Natural killer cell (primary cell): ENCODE data around the gene LAIR2. TPM values are rescaled to one million over a fixed set of nuclear protein-coding genes. Genes with fewer than 3 reads are reported as not detected.

Experiments used
- ATAC-seq, 3 donors: fragments of 150-1000 bp in 2 of 3; fragments of 200-7000 bp in 1 of 3; cut with Tn5 transposase; 1 replicate in 1 of 3; 2 replicates in 2 of 3; pipeline ENCODE4 v1.10.0; 2021; ENCODE audit warnings: mild to moderate bottlenecking in 2 of 3, moderate library complexity in 2 of 3
- DNase-seq, 2 donors: peaks; one replicate each; pipeline versions ENCODE4 v3.0.0 to v3.0.0-alpha.2; 2013 to 2021; ENCODE audit warnings: mixed read lengths in 1 of 2
- H3K27ac ChIP-seq: one replicate; pipeline ENCODE4 v1.5.1; 2013; ENCODE audit warnings: mild to moderate bottlenecking, low read length
- H3K27me3 ChIP-seq: one replicate; pipeline ENCODE4 v1.6.1; 2013; ENCODE audit warnings: low read length; ENCODE audit not compliant: control insufficient read depth, insufficient read depth
- H3K36me3 ChIP-seq: one replicate; pipeline ENCODE4 v1.6.1; 2013; ENCODE audit warnings: low read length; ENCODE audit not compliant: control insufficient read depth, insufficient read depth
- H3K4me1 ChIP-seq: one replicate; pipeline ENCODE4 v1.6.1; 2013; ENCODE audit warnings: low read length; ENCODE audit not compliant: control insufficient read depth, insufficient read depth
- H3K4me3 ChIP-seq: one replicate; pipeline ENCODE4 v1.5.1; 2013; ENCODE audit warnings: low read length
- H3K9me3 ChIP-seq: one replicate; pipeline ENCODE4 v1.6.1; 2013; ENCODE audit warnings: low read length; ENCODE audit not compliant: control insufficient read depth, insufficient read depth
- H3K27ac Mint-ChIP-seq, 2 donors: one replicate each; pipeline ENCODE4 v1.8.0; 2022; ENCODE audit warnings: mild to moderate bottlenecking in 2 of 2, mixed read lengths in 2 of 2, moderate library complexity in 1 of 2
- H3K27me3 Mint-ChIP-seq, 2 donors: one replicate each; pipeline ENCODE4 v1.8.0; 2022; ENCODE audit warnings: low read depth in 2 of 2, mixed read lengths in 2 of 2
- H3K36me3 Mint-ChIP-seq: one replicate; pipeline ENCODE4 v1.8.0; 2022; ENCODE audit warnings: mixed read lengths
- H3K4me1 Mint-ChIP-seq, 2 donors: one replicate each; pipeline ENCODE4 v1.8.0; 2022; ENCODE audit warnings: mixed read lengths in 2 of 2
- H3K4me3 Mint-ChIP-seq: one replicate; pipeline ENCODE4 v1.8.0; 2022; ENCODE audit warnings: mild to moderate bottlenecking, moderate library complexity, mixed read lengths
- H3K9me3 Mint-ChIP-seq, 2 donors: one replicate each; pipeline ENCODE4 v1.8.0; 2022; ENCODE audit warnings: mixed read lengths in 2 of 2
- WGBS: methylation state at CpG from one replicate; pipeline ENCODE4 v1.1.7; 2013; ENCODE audit warnings: missing lambda C conversion rate; ENCODE audit not compliant: insufficient coverage; 5-methylcytosine and 5-hydroxymethylcytosine counted together
- intact Hi-C: fragments of 100-400 bp; cut with micrococcal nuclease; formaldehyde crosslinking; loops from one replicate; pipeline ENCODE4 v1.14.2; 2022
- total RNA-seq, 4 donors: library from RNA; stranded (reverse); fragments of 120-200 nt in 1 of 4; gene quantifications; one replicate each; pipeline versions ENCODE4 v1.2.3 to v1.2.4, GENCODE V29; 2013 to 2022
- TF ChIP-seq, protein P1 (sequence below): fragments of 200-600 bp; IDR thresholded peaks from one replicate; pipeline ENCODE4 v1.8.0; 2022; ENCODE audit warnings: antibody characterized with exemption

Gene LAIR2
- total RNA-seq, 3 donors from 2014 or later (not counting 1 experiment from before 2014, with no cell fraction given), result 44.1 to 67.7 (median 53.3) TPM

DNA sequence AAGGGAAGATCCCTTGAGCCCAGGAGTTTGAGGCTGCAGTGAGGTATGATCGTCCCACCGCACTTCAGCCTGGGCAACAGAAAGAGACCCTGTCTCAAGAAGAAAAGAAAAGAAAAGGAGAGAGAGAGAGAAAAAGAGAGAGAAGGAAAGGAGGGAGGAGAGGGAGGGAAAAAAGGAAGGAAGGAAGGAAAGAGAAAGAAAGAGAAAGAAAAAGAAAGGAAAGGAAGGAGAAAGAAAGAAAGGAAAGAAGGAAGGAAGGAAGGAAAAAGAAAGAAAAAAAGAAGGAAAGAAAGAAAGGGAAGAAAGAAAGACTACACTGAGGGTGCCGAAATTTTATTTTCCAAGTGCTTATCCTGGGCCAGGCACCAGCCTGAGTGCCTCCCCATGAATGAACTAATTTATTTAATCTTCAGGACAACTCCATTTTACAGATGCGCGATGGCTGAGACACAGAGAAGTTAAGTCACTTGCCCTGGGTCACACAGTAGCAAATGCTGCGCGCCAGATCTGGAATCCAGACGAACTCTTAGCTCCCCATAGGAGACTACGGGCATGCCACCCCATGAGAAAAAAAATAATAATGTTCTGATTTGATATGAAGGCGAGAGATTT is 32.2 kb upstream of the LAIR2 start:
- H3K9me3 ChIP-seq, result no peaks in the 10 kb centered on the region
- intact Hi-C loops, result loop anchor here (10.0 kb wide), 1 partner anchor 364 kb away; the partner anchor contains the start of gene KIR2DS4
- DNase-seq, result no peak
- no peak overlapping the region for H3K4me3 Mint-ChIP-seq
- WGBS, result 81% methylated on average over 10 of the region's 10 CpGs
- no peaks in the 10 kb centered on the region for H3K36me3 ChIP-seq
- no peaks in the 10 kb centered on the region for H3K36me3 Mint-ChIP-seq
- ATAC-seq, result no peak
- no peaks in the 10 kb centered on the region for H3K9me3 Mint-ChIP-seq
- H3K27ac Mint-ChIP-seq, result peak overlapping the region in 1 of 2 donors; percentile 55
- H3K27me3 ChIP-seq, result peaks cover 28% of the 10 kb centered on the region
- H3K4me1 ChIP-seq, result peaks cover 17% of the 10 kb centered on the region
- H3K4me1 Mint-ChIP-seq, result peaks cover 0 to 25% of the 10 kb centered on the region in 2 donors
- H3K4me3 ChIP-seq, result no peak overlapping the region
- H3K27me3 Mint-ChIP-seq, result peaks cover 31 to 45% of the 10 kb centered on the region in 2 donors
- TF ChIP-seq, protein P1, sequence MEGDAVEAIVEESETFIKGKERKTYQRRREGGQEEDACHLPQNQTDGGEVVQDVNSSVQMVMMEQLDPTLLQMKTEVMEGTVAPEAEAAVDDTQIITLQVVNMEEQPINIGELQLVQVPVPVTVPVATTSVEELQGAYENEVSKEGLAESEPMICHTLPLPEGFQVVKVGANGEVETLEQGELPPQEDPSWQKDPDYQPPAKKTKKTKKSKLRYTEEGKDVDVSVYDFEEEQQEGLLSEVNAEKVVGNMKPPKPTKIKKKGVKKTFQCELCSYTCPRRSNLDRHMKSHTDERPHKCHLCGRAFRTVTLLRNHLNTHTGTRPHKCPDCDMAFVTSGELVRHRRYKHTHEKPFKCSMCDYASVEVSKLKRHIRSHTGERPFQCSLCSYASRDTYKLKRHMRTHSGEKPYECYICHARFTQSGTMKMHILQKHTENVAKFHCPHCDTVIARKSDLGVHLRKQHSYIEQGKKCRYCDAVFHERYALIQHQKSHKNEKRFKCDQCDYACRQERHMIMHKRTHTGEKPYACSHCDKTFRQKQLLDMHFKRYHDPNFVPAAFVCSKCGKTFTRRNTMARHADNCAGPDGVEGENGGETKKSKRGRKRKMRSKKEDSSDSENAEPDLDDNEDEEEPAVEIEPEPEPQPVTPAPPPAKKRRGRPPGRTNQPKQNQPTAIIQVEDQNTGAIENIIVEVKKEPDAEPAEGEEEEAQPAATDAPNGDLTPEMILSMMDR, result no peak
- H3K27ac ChIP-seq, result no peak overlapping the region

DNA sequence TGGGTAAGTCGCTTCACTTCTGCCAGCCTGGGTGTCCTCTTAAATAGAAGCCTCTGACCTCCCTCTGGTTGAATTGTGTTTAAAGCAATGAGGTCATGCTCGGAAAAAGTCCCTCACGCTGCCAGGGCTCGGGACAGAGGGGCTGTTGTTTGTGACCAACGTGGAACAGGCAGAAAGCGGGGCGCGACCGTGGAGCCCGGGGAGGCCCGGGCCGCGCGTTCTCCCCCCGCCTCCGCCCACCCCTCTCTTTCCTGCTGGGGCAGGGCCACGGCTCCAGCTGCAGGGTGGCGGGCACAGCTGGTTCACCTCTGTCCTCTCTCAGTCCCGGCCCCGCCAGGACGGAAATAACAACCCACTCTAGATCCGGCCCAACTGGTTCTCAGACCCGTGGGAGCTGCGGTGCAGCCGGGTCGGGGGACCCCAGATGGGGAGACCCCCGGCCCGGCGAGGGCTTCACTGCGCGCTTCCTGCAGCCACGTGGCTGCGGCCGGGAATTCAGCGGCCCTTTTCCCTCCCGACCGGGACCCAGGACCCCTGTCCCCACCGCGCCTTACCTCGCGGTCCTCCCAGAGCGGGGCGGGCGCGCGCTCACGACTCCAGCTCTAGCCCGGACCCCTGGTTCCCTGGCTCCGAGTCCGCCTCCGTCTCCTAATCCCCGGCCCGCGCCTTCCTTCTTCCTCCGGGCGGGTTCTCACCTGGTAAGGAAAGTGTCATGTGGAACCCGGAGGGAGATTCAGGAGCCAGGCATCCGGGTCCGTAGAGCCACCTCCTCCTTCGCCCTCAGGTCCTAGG is 31.4 kb upstream of the LAIR2 start:
- Histone ChIP-seq H3K27ac (no peak overlapping the region), H3K27me3 (peaks cover 28% of the 10 kb centered on the region), H3K4me3 (no peak overlapping the region), H3K4me1 (peaks cover 17% of the 10 kb centered on the region), H3K36me3 (no peaks in the 10 kb centered on the region), H3K9me3 (no peaks in the 10 kb centered on the region)
- TF ChIP-seq, protein P1, result no peak
- intact Hi-C loops, result loop anchor here (10.0 kb wide), 1 partner anchor 364 kb away; the partner anchor contains the start of gene KIR2DS4
- ATAC-seq, result peak in 2 of 3 donors; percentile 55 to 74
- H3K9me3 Mint-ChIP-seq, result no peaks in the 10 kb centered on the region
- H3K36me3 Mint-ChIP-seq, result no peaks in the 10 kb centered on the region
- peaks cover 0 to 25% of the 10 kb centered on the region in 2 donors for H3K4me1 Mint-ChIP-seq
- peaks cover 31 to 45% of the 10 kb centered on the region in 2 donors for H3K27me3 Mint-ChIP-seq
- H3K4me3 Mint-ChIP-seq, result no peak overlapping the region
- peak overlapping the region in 1 of 2 donors; percentile 55 for H3K27ac Mint-ChIP-seq
- 3% methylated on average over 59 of the region's 60 CpGs for WGBS
- peak in 1 of 2 donors; percentile 27 for DNase-seq

DNA sequence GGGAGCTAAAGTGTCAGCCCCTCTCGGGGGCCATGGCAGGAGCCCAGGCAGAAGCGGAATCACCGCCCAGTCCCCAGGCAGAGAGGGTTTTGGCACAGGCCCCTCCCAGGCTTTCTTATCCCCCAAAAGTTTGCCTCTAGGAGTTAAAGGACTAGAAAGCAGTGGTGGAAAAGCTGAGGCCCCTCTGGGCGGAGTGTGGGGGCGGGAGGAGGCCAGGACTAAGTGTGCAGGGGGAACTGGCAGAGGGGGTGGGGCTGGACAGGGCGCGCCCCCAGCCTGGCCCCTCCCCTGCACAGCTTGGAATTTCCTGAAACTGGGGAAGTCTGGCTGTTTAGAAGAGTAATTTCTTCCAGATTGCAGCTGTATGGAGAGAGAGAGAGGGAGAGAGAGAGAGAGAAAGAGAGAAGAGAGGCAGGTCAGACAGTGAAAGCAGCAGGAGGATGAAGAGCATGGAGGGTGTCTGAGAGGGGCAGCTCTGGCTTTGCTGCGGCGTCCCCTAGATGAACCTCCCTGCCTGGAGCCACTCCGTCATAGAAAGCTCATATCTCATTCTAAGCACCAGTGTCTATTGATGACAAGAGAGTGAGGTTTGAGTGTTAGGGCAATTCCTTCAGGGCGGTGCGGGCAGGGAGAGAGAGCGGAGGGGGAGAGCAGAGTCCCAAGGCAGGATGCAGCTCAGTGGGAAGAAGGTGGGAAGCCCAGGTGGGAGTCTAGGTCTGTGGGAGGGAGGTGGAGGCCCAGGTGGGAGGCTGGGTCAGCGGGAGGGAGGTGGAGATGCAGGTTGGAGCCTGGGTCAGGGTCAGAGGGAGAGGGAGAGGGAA is 29.4 kb upstream of the LAIR2 start, which contains the start of gene CDC42EP5:
TSS of gene CDC42EP5 (minus strand) at position 226 of the 821 bp plus-strand sequence. CDS start 7,749 bp downstream, outside the sequence.
- no peak for DNase-seq
- WGBS, result 14% methylated on average over 14 of the region's 14 CpGs
- Histone ChIP-seq H3K4me3 (no peak within 1 kb of the TSS), H3K27me3 (peaks cover 28% of the 10 kb centered on the region), H3K27ac (no peak within 1 kb of the TSS), H3K36me3 (no peaks in the 10 kb centered on the region), H3K9me3 (no peaks in the 10 kb centered on the region), H3K4me1 (peaks cover 17% of the 10 kb centered on the region)
- Mint-ChIP-seq H3K4me3 (peak within 1 kb of the TSS; percentile 2), H3K36me3 (no peaks in the 10 kb centered on the region), H3K9me3 (no peaks in the 10 kb centered on the region), H3K27ac (peak within 1 kb of the TSS in 1 of 2 donors; percentile 6), H3K4me1 (peaks cover 0 to 25% of the 10 kb centered on the region in 2 donors), H3K27me3 (peaks cover 50 to 55% of the 10 kb centered on the region in 2 donors)
- ATAC-seq, result peak; percentile 27 to 48 (median 46)
- TF ChIP-seq, protein P1, result no peak
- intact Hi-C loops, result loop anchor here (10.0 kb wide), 1 partner anchor 362 kb away; the partner anchor contains the start of gene KIR2DS4
